A673 (cell line): Measurements from ENCODE around the gene CHN1. TPM values are rescaled to one million over a fixed set of nuclear protein-coding genes. Genes with fewer than 3 reads are reported as not detected.

Experiments used
- BruUV-seq: library from RNA; stranded (reverse); fragments of 400-500 nt; replicated peaks from 2 replicates; lab custom pipeline; 2021; lab: Mats Ljungman, UMichigan
- CTCF ChIA-PET: fragments of 300-600 bp; sonication (Branson Sonifier 250); formaldehyde crosslinking; loops from one replicate; lab custom pipeline; 2022; ENCODE audit warnings: antibody characterized with exemption; lab: Charles Lee
- POLR2A ChIA-PET: fragments of 300-600 bp; sonication (Branson Sonifier 250); formaldehyde crosslinking; loops from one replicate; lab custom pipeline; 2022; ENCODE audit warnings: antibody characterized with exemption; ENCODE audit not compliant: low non-redundant PET; lab: Charles Lee
- DNase-seq: peaks from one replicate; pipeline ENCODE4 v3.0.0-alpha.2; 2015; ENCODE audit warnings: low spot score
- H3K27ac ChIP-seq: fragments of 200-600 bp; sonication (generic); 2 replicates; pipeline ENCODE4 v1.5.1; 2016; ENCODE audit warnings: mixed run types, low read depth, mild to moderate bottlenecking, mixed read lengths, antibody characterized with exemption, low read length; ENCODE audit not compliant: poor library complexity, severe bottlenecking
- H3K27me3 ChIP-seq: fragments of 200-600 bp; sonication (generic); replicated peaks from 2 replicates; pipeline ENCODE4 v1.6.1; 2017; ENCODE audit warnings: mixed run types, low read depth, mild to moderate bottlenecking, mixed read lengths, antibody characterized with exemption, low read length; ENCODE audit not compliant: insufficient read depth, poor library complexity
- H3K36me3 ChIP-seq: fragments of 200-600 bp; sonication (generic); 2 replicates; pipeline ENCODE4 v1.6.1; 2016; ENCODE audit warnings: mixed run types, mild to moderate bottlenecking, mixed read lengths, antibody characterized with exemption, low read length; ENCODE audit not compliant: insufficient read depth, poor library complexity, severe bottlenecking
- H3K4me1 ChIP-seq: fragments of 200-600 bp; sonication (generic); 2 replicates; pipeline ENCODE4 v1.6.1; 2017; ENCODE audit warnings: mixed run types, mild to moderate bottlenecking, mixed read lengths, antibody characterized with exemption, low read length; ENCODE audit not compliant: insufficient read depth, poor library complexity, severe bottlenecking
- H3K4me3 ChIP-seq: fragments of 200-600 bp; sonication (generic); 2 replicates; pipeline ENCODE4 v1.5.1; 2016; ENCODE audit warnings: low read depth, mixed run types, mild to moderate bottlenecking, mixed read lengths, low read length; ENCODE audit not compliant: poor library complexity, severe bottlenecking
- H3K9me3 ChIP-seq: fragments of 200-600 bp; sonication (generic); 2 replicates; pipeline ENCODE4 v1.6.1; 2016; ENCODE audit warnings: mixed run types, low read depth, mild to moderate bottlenecking, mixed read lengths, antibody characterized with exemption, low read length; ENCODE audit not compliant: poor library complexity, severe bottlenecking
- CTCF ChIP-seq: fragments of 300-800, 200-600 bp; sonication (generic); conservative IDR thresholded peaks from 2 replicates; pipeline ENCODE4 v1.5.1; 2017; ENCODE audit warnings: low read depth, mild to moderate bottlenecking, antibody characterized with exemption, low read length, moderate library complexity, mixed read lengths
- EZH2 ChIP-seq: fragments of 200-600 bp; sonication (generic); IDR thresholded peaks from 2 replicates; pipeline ENCODE4 v1.6.1; 2017; ENCODE audit warnings: borderline replicate concordance, low read depth, mild to moderate bottlenecking, mixed read lengths, antibody characterized with exemption, low read length; ENCODE audit not compliant: poor library complexity, severe bottlenecking
- intact Hi-C: fragments of 100-400 bp; cut with micrococcal nuclease; formaldehyde crosslinking; loops from one replicate; pipeline ENCODE4 v1.10.0; 2022; ENCODE audit not compliant: unreplicated experiment
- total RNA-seq: library from RNA; stranded (reverse); gene quantifications from 2 replicates; pipeline ENCODE4 v1.2.3, GENCODE V29; 2021

CHN1 gene
- total RNA-seq, 1 experiment from 2014 or later = 11.3 TPM

- Histone ChIP-seq H3K4me1 (no peaks in the 10 kb centered on the region), H3K27me3 (no peaks in the 10 kb centered on the region), H3K27ac (no peak overlapping the region), H3K36me3 (no peaks in the 10 kb centered on the region), H3K9me3 (no peaks in the 10 kb centered on the region), H3K4me3 (no peak overlapping the region)
- intact Hi-C loops = no loop called here
- POLR2A ChIA-PET = no interaction called here
- no peak for DNase-seq
- no TSS peak for BruUV-seq
- CTCF ChIA-PET = no interaction called here
- no peak for TF ChIP-seq CTCF
- no peak for TF ChIP-seq EZH2
Observed at GRCh38 chr2:174972924-174973323, 32.3 kb downstream of the CHN1 start.

- POLR2A ChIA-PET = no interaction called here
- TF ChIP-seq EZH2 (no peak), CTCF (no peak)
- CTCF ChIA-PET = interaction anchor here (0.6 kb wide), 1 partner anchor 156 kb away, joined by 6 read pairs; no protein-coding TSS in a partner anchor
- Histone ChIP-seq H3K9me3 (no peaks in the 10 kb centered on the region), H3K4me1 (no peaks in the 10 kb centered on the region), H3K4me3 (no peak overlapping the region), H3K27ac (no peak overlapping the region), H3K36me3 (no peaks in the 10 kb centered on the region), H3K27me3 (no peaks in the 10 kb centered on the region)
- intact Hi-C loops = no loop called here
- DNase-seq = no peak
- no TSS peak for BruUV-seq
Observed at GRCh38 chr2:174971868-174972781, 33.1 kb downstream of the CHN1 start.

- no peaks in the 10 kb centered on the region for H3K27me3 ChIP-seq
- no peak overlapping the region for H3K27ac ChIP-seq
- no peaks in the 10 kb centered on the region for H3K9me3 ChIP-seq
- H3K36me3 ChIP-seq = no peaks in the 10 kb centered on the region
- DNase-seq = no peak
- no peaks in the 10 kb centered on the region for H3K4me1 ChIP-seq
- POLR2A ChIA-PET = no interaction called here
- intact Hi-C loops = no loop called here
- CTCF ChIA-PET = no interaction called here
- no peak for TF ChIP-seq EZH2
- no peak for TF ChIP-seq CTCF
- no TSS peak for BruUV-seq
- no peak overlapping the region for H3K4me3 ChIP-seq
Observed at GRCh38 chr2:174970092-174970491, 35.1 kb downstream of the CHN1 start.
